ENCODE results near the gene CX3CR1.
A peak's percentile ranks its signal among the peaks of the same experiment; 100 is the strongest.

The CX3CR1 gene

DNA sequence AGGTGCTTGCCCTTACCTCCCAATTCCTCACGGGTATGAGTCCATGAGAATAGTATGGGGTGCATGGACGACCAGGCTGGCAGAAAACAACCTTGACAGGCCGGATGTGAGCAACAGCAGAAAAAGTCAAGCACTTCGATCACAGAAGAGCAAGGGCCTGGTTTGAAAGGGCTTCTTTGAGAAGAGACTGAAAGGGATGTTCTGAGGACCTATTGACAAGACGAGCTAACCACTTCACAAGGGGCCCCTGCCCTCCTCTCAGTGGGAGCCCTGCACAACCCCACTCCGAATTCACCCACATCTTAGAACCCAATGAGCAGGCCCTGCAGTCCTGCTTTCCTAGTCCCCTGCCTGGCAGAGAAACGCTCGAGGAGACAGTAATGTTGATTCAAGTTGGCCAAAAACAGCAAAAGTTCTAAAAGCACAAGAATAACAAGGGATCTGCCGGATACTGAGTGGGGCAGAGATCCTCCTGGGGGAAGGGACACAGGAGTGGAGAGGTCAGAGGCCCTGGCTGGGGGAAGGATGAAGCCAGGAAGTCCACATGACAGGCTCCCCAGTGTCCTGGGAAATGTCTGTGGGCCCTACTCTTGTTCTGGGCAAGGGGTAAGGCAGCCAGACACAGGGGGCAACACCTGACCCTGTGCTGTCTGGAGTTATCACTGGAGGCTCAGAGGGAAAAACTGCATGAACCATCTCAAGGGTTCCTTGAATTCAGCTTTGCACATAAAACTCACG lies 14.8 kb upstream of the CX3CR1 start:
- ChIA-PET POLR2A (no interaction called here), CTCF (interaction anchor here (1.0 to 14.7 kb wide), 5 partner anchors 15 to 295 kb away, joined by 3 to 545 read pairs (median 14); partner anchors contain the start of gene CX3CR1)
- H3K4me3 ChIP-seq (ENCODE audit: low read depth, low read length) = no peak overlapping the region
- TF ChIP-seq, protein P1, sequence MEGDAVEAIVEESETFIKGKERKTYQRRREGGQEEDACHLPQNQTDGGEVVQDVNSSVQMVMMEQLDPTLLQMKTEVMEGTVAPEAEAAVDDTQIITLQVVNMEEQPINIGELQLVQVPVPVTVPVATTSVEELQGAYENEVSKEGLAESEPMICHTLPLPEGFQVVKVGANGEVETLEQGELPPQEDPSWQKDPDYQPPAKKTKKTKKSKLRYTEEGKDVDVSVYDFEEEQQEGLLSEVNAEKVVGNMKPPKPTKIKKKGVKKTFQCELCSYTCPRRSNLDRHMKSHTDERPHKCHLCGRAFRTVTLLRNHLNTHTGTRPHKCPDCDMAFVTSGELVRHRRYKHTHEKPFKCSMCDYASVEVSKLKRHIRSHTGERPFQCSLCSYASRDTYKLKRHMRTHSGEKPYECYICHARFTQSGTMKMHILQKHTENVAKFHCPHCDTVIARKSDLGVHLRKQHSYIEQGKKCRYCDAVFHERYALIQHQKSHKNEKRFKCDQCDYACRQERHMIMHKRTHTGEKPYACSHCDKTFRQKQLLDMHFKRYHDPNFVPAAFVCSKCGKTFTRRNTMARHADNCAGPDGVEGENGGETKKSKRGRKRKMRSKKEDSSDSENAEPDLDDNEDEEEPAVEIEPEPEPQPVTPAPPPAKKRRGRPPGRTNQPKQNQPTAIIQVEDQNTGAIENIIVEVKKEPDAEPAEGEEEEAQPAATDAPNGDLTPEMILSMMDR (IDR thresholded peaks at IDR 0.05; ENCODE audit: insufficient read depth, low read length, missing control alignments) = no peak
- no peak for DNase-seq (ENCODE audit: low read depth, low spot score)

DNA sequence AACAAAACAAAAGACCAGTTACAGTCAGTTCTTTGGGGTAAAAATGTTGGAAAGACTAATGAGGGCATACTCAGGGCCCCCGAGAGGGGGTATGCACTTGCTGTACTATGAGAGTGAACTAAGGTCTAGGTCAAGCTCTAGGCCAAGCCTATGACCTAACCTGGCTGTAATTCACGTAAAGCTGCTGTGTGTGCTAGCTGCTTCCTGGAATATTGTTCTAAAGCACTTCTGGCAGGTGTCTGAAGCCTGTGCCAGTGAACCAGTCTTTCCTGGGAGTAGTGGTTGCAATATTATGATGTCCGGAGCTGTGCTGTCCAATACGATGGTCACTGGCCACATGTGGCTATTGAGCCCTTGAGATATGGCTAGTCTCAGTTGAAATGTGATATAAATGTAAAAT lies 13.1 kb upstream of the CX3CR1 start:
- TF ChIP-seq, protein P1 (IDR thresholded peaks at IDR 0.05; ENCODE audit: insufficient read depth, low read length, missing control alignments) = no peak
- ChIA-PET POLR2A (interaction anchor here (0.6 kb wide), 1 partner anchor 796 kb away, joined by 4 read pairs; no protein-coding TSS in a partner anchor), CTCF (interaction anchor here (0.9 to 14.7 kb wide), 22 partner anchors 10 to 293 kb away, joined by 3 to 574 read pairs (median 16); partner anchors contain the start of genes CX3CR1, GORASP1, TTC21A and XIRP1)
- no peak overlapping the region for H3K4me3 ChIP-seq (ENCODE audit: low read depth, low read length)
- DNase-seq (ENCODE audit: low read depth, low spot score) = no peak

GRCh38 chr3:39291903-39292329 lies 12.1 kb upstream of the CX3CR1 start:
- TF ChIP-seq, protein P1 (IDR thresholded peaks at IDR 0.05; ENCODE audit: insufficient read depth, low read length, missing control alignments) = peak; percentile 81
- ChIA-PET CTCF (interaction anchor here (0.6 to 14.7 kb wide), 49 partner anchors 8 to 335 kb away, joined by 3 to 574 read pairs (median 5); partner anchors contain the start of genes CX3CR1, GORASP1, TTC21A and XIRP1), POLR2A (no interaction called here)
- no peak for DNase-seq (ENCODE audit: low read depth, low spot score)
- no peak overlapping the region for H3K4me3 ChIP-seq (ENCODE audit: low read depth, low read length)

GRCh38 chr3:39290255-39290654 lies 10.4 kb upstream of the CX3CR1 start:
- TF ChIP-seq, protein P1 (IDR thresholded peaks at IDR 0.05; ENCODE audit: insufficient read depth, low read length, missing control alignments) = no peak
- CTCF ChIA-PET = interaction anchor here (0.6 to 14.7 kb wide), 23 partner anchors 12 to 290 kb away, joined by 3 to 574 read pairs (median 6); partner anchors contain the start of genes CX3CR1, GORASP1, TTC21A and XIRP1
- DNase-seq (ENCODE audit: low read depth, low spot score) = no peak
- H3K4me3 ChIP-seq (ENCODE audit: low read depth, low read length) = no peak overlapping the region
- POLR2A ChIA-PET = no interaction called here

GRCh38 chr3:39289107-39289506 lies 9.3 kb upstream of the CX3CR1 start:
- TF ChIP-seq, protein P1 (IDR thresholded peaks at IDR 0.05; ENCODE audit: insufficient read depth, low read length, missing control alignments) = no peak
- DNase-seq (ENCODE audit: low read depth, low spot score) = no peak
- no peak overlapping the region for H3K4me3 ChIP-seq (ENCODE audit: low read depth, low read length)
- POLR2A ChIA-PET = no interaction called here
- CTCF ChIA-PET = interaction anchor here (1.0 to 14.7 kb wide), 38 partner anchors 7 to 245 kb away, joined by 3 to 574 read pairs (median 6); partner anchors contain the start of genes CX3CR1, GORASP1, TTC21A and XIRP1

DNA sequence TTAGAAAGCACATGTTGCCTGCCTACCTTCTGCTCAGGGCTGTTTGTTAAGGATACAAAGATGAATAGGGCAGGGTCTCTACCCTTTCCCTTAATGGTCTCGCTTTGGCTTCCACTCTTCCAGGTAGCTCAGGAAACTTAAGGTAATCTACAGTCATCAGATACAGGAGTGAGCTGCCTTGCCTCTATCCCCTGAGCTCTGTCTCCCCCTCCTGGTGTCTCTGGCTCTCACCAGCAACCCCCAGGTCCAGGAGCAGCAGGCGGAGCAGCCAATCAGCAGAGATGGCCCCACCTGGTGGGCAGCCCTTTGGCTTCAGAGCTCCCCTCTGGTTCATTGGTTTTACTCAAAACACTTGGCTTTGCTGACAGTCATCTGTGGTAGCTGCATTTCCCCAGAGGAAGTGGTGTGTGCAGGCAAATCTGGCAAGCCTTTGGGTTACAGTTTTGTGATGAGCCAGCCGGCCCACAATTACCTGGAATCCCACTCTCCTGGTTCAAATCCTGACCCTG lies 8.5 kb upstream of the CX3CR1 start:
- no peak for DNase-seq (ENCODE audit: low read depth, low spot score)
- ChIA-PET CTCF (interaction anchor here (1.0 to 14.7 kb wide), 45 partner anchors 8 to 285 kb away, joined by 3 to 574 read pairs (median 6); partner anchors contain the start of genes CX3CR1, GORASP1, TTC21A and XIRP1), POLR2A (no interaction called here)
- TF ChIP-seq, protein P1 (IDR thresholded peaks at IDR 0.05; ENCODE audit: insufficient read depth, low read length, missing control alignments) = peak; percentile 93
- no peak overlapping the region for H3K4me3 ChIP-seq (ENCODE audit: low read depth, low read length)

All from AG04449 (cell line).